Progenitor cell of endocrine pancreas (in vitro differentiated cells): ENCODE results near the gene FSTL4. TPM values are rescaled to one million over a fixed set of nuclear protein-coding genes. Genes with fewer than 3 reads are reported as not detected.

Source experiments
- DNase-seq: peaks from one replicate; pipeline ENCODE4 v3.0.0; 2021; ENCODE audit warnings: low spot score; ENCODE audit not compliant: unreplicated experiment
- H3K27ac Mint-ChIP-seq: 2 replicates; pipeline ENCODE4 v1.8.0; 2021; ENCODE audit warnings: mild to moderate bottlenecking, moderate library complexity, mixed read lengths
- H3K27me3 Mint-ChIP-seq: 2 replicates; pipeline ENCODE4 v1.8.0; 2021; ENCODE audit warnings: mixed read lengths
- H3K36me3 Mint-ChIP-seq: 2 replicates; pipeline ENCODE4 v1.8.0; 2022; ENCODE audit warnings: mixed read lengths; ENCODE audit not compliant: insufficient read depth
- H3K4me1 Mint-ChIP-seq: 2 replicates; pipeline ENCODE4 v1.8.0; 2021; ENCODE audit warnings: low read depth, mixed read lengths
- H3K4me3 Mint-ChIP-seq: 2 replicates; pipeline ENCODE4 v1.8.0; 2021; ENCODE audit warnings: low read depth, mild to moderate bottlenecking, moderate library complexity, mixed read lengths
- H3K9me3 Mint-ChIP-seq: 2 replicates; pipeline ENCODE4 v1.8.0; 2021; ENCODE audit warnings: low read depth, mixed read lengths
- CTCF ChIP-seq: fragments of 200-600 bp; sonication (generic); IDR thresholded peaks from one replicate; pipeline ENCODE4 v1.5.0; 2021; ENCODE audit warnings: antibody characterized with exemption, mild to moderate bottlenecking; ENCODE audit not compliant: unreplicated experiment
- total RNA-seq: library from RNA; stranded (reverse); gene quantifications from 2 replicates; pipeline ENCODE4 v1.2.1, GENCODE V29; 2021

FSTL4 gene
- total RNA-seq, 1 donor from 2014 or later, result 2.4 TPM

DNA sequence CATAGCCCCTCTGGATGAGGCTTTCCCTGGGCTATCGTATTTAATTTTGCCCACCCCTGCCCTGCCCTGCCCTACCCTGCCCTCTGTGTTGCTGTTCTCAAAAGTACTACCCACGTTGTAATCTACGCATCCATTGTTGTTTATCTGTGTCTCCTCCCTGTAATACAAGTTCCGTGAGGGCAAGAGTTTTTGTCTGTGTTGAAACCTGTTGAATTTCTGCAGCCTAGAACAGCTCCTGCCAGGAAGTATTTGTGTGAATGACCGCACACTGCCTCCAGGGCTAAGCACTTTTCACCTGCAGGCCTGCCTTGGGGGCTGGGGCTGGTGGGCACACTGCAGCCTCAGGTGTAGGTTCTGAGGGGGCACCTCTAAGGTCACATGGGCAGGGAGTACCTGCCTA lies 315.7 kb downstream of the FSTL4 start:
- no peaks in the 10 kb centered on the region for H3K4me1 Mint-ChIP-seq
- no peaks in the 10 kb centered on the region for H3K9me3 Mint-ChIP-seq
- H3K36me3 Mint-ChIP-seq, result no peaks in the 10 kb centered on the region

GRCh38 chr5:133295520-133295919 lies 316.8 kb downstream of the FSTL4 start:
- Mint-ChIP-seq H3K4me1 (peaks cover 7% of the 10 kb centered on the region), H3K4me3 (no peak overlapping the region), H3K27ac (no peak overlapping the region), H3K27me3 (no peaks in the 10 kb centered on the region), H3K36me3 (no peaks in the 10 kb centered on the region), H3K9me3 (no peaks in the 10 kb centered on the region)
- no peak for TF ChIP-seq CTCF
- DNase-seq, result no peak

More for the DNA sequence above, 315.7 kb downstream of the FSTL4 start:
- no peak overlapping the region for H3K27ac Mint-ChIP-seq
- no peaks in the 10 kb centered on the region for H3K27me3 Mint-ChIP-seq
- H3K4me3 Mint-ChIP-seq, result no peak overlapping the region
- DNase-seq, result no peak
- TF ChIP-seq CTCF, result no peak

- no peak overlapping the region for H3K4me3 Mint-ChIP-seq
- peaks cover 7% of the 10 kb centered on the region for H3K4me1 Mint-ChIP-seq
- H3K27me3 Mint-ChIP-seq, result no peaks in the 10 kb centered on the region
- H3K36me3 Mint-ChIP-seq, result no peaks in the 10 kb centered on the region
- no peak for TF ChIP-seq CTCF
- H3K27ac Mint-ChIP-seq, result no peak overlapping the region
- H3K9me3 Mint-ChIP-seq, result no peaks in the 10 kb centered on the region
- no peak for DNase-seq
Observed at GRCh38 chr5:133294380-133294779, 318.0 kb downstream of the FSTL4 start.

DNA sequence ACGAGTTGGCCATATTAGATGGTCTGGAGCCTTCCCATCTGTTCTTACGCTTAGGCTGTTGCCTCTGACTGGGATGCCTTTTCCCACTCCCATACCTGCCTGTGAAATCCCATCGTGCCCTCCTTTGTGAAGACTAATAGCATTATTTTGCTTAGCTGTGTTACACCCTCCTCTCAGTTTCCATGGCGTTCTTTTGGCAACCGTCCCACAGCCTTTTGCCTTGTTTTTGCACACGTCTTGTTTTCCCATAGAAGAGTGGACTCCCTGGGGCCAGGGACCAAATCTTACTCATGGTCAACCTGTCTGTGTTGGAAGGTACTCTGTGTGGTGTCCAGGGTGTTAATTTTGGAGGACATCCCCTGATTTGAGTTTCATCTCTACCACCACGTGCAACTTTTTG lies 318.4 kb downstream of the FSTL4 start:
- no peak for DNase-seq
- no peaks in the 10 kb centered on the region for H3K9me3 Mint-ChIP-seq
- no peak overlapping the region for H3K27ac Mint-ChIP-seq
- no peaks in the 10 kb centered on the region for H3K27me3 Mint-ChIP-seq
- H3K4me3 Mint-ChIP-seq, result no peak overlapping the region
- H3K36me3 Mint-ChIP-seq, result no peaks in the 10 kb centered on the region
- H3K4me1 Mint-ChIP-seq, result peaks cover 7% of the 10 kb centered on the region
- no peak for TF ChIP-seq CTCF

GRCh38 chr5:133292300-133292699 lies 320.0 kb downstream of the FSTL4 start:
- no peak for TF ChIP-seq CTCF
- Mint-ChIP-seq H3K4me1 (peaks cover 7% of the 10 kb centered on the region), H3K36me3 (no peaks in the 10 kb centered on the region), H3K9me3 (no peaks in the 10 kb centered on the region), H3K27me3 (no peaks in the 10 kb centered on the region), H3K27ac (no peak overlapping the region), H3K4me3 (no peak overlapping the region)
- no peak for DNase-seq
